WTC11 (cell line): ENCODE data around the gene GLYAT.

Experiments
- FOXJ3 ChIP-seq: sonication (generic); formaldehyde crosslinking; IDR thresholded peaks from 2 replicates; pipeline ENCODE4 v1.9.0; 2021; ENCODE audit warnings: missing genetic modification reagents, mild to moderate bottlenecking, borderline replicate concordance
- TF ChIP-seq, protein P1 (sequence below): sonication (generic); formaldehyde crosslinking; IDR thresholded peaks from 2 replicates; pipeline ENCODE4 v1.8.1; 2022; ENCODE audit warnings: low read depth, mild to moderate bottlenecking, moderate library complexity, missing genetic modification reagents, borderline replicate concordance
- TF ChIP-seq, protein P2 (sequence below): fragments of 200-600 bp; IDR thresholded peaks from 2 replicates; pipeline ENCODE4 v1.8.0; 2022; ENCODE audit warnings: antibody characterized with exemption
- TF ChIP-seq, protein P3 (sequence below): sonication (generic); formaldehyde crosslinking; IDR thresholded peaks from 2 replicates; pipeline ENCODE4 v1.8.1; 2023; ENCODE audit warnings: mild to moderate bottlenecking, missing genetic modification reagents

DNA sequence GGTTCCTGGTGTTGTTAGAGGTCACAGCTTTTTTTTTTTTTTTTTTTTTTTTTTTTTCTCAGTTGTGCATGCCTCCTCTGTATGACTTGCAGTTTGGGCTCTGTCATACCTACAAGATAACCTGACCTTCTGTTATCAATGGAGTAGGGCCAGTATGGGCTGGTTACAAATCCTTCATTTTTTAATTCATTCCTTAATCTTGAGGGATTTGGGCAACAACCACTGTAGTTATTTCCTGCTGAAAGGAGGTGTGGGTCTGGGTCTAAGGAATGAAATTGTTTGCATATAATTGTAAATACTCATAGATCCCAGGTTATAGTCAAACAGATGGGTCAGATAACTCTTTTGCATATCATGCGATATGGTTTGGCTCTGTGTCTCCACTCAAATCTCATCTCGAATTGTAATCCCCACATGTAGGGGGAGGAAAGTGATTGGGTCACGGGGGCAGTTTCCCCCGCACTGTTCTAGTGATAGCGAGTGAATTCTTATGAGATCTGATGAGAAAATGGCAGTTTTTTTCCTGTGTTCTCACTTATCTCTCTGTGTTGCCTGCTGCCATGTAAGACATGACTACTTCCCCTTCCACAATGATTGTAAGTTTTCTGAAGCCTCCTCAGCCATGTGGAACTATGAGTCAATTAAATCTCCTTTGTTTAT is 14.1 kb upstream of the GLYAT start:
- TF ChIP-seq, protein P1, sequence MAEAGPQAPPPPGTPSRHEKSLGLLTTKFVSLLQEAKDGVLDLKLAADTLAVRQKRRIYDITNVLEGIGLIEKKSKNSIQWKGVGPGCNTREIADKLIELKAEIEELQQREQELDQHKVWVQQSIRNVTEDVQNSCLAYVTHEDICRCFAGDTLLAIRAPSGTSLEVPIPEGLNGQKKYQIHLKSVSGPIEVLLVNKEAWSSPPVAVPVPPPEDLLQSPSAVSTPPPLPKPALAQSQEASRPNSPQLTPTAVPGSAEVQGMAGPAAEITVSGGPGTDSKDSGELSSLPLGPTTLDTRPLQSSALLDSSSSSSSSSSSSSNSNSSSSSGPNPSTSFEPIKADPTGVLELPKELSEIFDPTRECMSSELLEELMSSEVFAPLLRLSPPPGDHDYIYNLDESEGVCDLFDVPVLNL (CRISPR knock-in tag): no peak
- TF ChIP-seq, protein P2, sequence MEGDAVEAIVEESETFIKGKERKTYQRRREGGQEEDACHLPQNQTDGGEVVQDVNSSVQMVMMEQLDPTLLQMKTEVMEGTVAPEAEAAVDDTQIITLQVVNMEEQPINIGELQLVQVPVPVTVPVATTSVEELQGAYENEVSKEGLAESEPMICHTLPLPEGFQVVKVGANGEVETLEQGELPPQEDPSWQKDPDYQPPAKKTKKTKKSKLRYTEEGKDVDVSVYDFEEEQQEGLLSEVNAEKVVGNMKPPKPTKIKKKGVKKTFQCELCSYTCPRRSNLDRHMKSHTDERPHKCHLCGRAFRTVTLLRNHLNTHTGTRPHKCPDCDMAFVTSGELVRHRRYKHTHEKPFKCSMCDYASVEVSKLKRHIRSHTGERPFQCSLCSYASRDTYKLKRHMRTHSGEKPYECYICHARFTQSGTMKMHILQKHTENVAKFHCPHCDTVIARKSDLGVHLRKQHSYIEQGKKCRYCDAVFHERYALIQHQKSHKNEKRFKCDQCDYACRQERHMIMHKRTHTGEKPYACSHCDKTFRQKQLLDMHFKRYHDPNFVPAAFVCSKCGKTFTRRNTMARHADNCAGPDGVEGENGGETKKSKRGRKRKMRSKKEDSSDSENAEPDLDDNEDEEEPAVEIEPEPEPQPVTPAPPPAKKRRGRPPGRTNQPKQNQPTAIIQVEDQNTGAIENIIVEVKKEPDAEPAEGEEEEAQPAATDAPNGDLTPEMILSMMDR: no peak
- TF ChIP-seq, protein P3, sequence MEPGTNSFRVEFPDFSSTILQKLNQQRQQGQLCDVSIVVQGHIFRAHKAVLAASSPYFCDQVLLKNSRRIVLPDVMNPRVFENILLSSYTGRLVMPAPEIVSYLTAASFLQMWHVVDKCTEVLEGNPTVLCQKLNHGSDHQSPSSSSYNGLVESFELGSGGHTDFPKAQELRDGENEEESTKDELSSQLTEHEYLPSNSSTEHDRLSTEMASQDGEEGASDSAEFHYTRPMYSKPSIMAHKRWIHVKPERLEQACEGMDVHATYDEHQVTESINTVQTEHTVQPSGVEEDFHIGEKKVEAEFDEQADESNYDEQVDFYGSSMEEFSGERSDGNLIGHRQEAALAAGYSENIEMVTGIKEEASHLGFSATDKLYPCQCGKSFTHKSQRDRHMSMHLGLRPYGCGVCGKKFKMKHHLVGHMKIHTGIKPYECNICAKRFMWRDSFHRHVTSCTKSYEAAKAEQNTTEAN (CRISPR knock-in tag): no peak
- TF ChIP-seq FOXJ3 (CRISPR knock-in tag): no peak
